ENCODE data around the gene GABRG3.

The GABRG3 gene

GRCh38 chr15:27095886-27096624 lies 125.1 kb downstream of the GABRG3 start:
- DNase-seq = peak in 1 of 58 donors; percentile 35

GRCh38 chr15:27097506-27097905 lies 126.5 kb downstream of the GABRG3 start:
- no peak for DNase-seq

- no peak for DNase-seq
These were observed 131.0 kb downstream of the GABRG3 start for GRCh38 chr15:27101982-27102381.

- DNase-seq = no peak
These were observed 140.3 kb downstream of the GABRG3 start for GRCh38 chr15:27111323-27111722.

- no peak for DNase-seq
These were observed 143.5 kb downstream of the GABRG3 start for GRCh38 chr15:27114473-27114872.

GRCh38 chr15:27119695-27120266 lies 148.8 kb downstream of the GABRG3 start:
- no peak for DNase-seq

- DNase-seq = no peak
These were observed 150.7 kb downstream of the GABRG3 start for GRCh38 chr15:27121672-27122071.

GRCh38 chr15:27123291-27123690 lies 152.3 kb downstream of the GABRG3 start:
- no peak for DNase-seq

GRCh38 chr15:27123808-27124207 lies 152.8 kb downstream of the GABRG3 start:
- no peak for DNase-seq

- no peak for DNase-seq
These were observed 153.4 kb downstream of the GABRG3 start for GRCh38 chr15:27124287-27124871.

- no peak for DNase-seq
These were observed 154.2 kb downstream of the GABRG3 start for GRCh38 chr15:27125185-27125584.

GRCh38 chr15:27126449-27126848 lies 155.5 kb downstream of the GABRG3 start:
- DNase-seq = no peak

- DNase-seq = no peak
These were observed 157.0 kb downstream of the GABRG3 start for GRCh38 chr15:27127815-27128570.

- DNase-seq = no peak
These were observed 162.3 kb downstream of the GABRG3 start for GRCh38 chr15:27133249-27133648.

- DNase-seq = no peak
These were observed 163.5 kb downstream of the GABRG3 start for GRCh38 chr15:27134481-27134880.

- no peak for DNase-seq
These were observed 164.2 kb downstream of the GABRG3 start for GRCh38 chr15:27135151-27135550.

GRCh38 chr15:27137127-27137526 lies 166.1 kb downstream of the GABRG3 start:
- DNase-seq = no peak

- DNase-seq = no peak
These were observed 194.6 kb downstream of the GABRG3 start for GRCh38 chr15:27165590-27165989.

GRCh38 chr15:27166917-27167316 lies 195.9 kb downstream of the GABRG3 start:
- no peak for DNase-seq

- DNase-seq = no peak
These were observed 196.8 kb downstream of the GABRG3 start for GRCh38 chr15:27167738-27168137.

- peak in 4 of 58 donors; percentile 2 to 15 (median 6) for DNase-seq
These were observed 199.9 kb downstream of the GABRG3 start for GRCh38 chr15:27170851-27171250.

GRCh38 chr15:27172821-27173220 lies 201.8 kb downstream of the GABRG3 start:
- DNase-seq = no peak

Data from anterior cingulate cortex (tissue), 58 donors.